Measurements from ENCODE around the gene SLC38A10.

GRCh38 chr17:81292450-81292849, 2.7 kb downstream of the SLC38A10 start:
- TF ChIP-seq CTCF (IDR thresholded peaks at IDR 0.05) = no peak
- TF ChIP-seq FOSL2 (IDR thresholded peaks at IDR 0.05; ENCODE audit: borderline replicate concordance, low read depth) = no peak
- no peak for TF ChIP-seq RCOR1 (IDR thresholded peaks at IDR 0.05; ENCODE audit: low read length)
- TF ChIP-seq JUND (IDR thresholded peaks at IDR 0.05) = no peak
- no peak for TF ChIP-seq FOXM1 (IDR thresholded peaks at IDR 0.05; ENCODE audit: low read depth)
- TF ChIP-seq CHD2 (IDR thresholded peaks at IDR 0.05; ENCODE audit: low read length, partially characterized antibody) = no peak
- TF ChIP-seq EZH2phosphoT487 (IDR thresholded peaks at IDR 0.05; ENCODE audit: borderline replicate concordance, low read depth) = no peak
- no peak for TF ChIP-seq USF2 (IDR thresholded peaks at IDR 0.05; ENCODE audit: borderline replicate concordance, low read depth, low read length)
- TF ChIP-seq ELF1 (IDR thresholded peaks at IDR 0.05) = no peak
- no peak for TF ChIP-seq NRF1 (IDR thresholded peaks at IDR 0.05; ENCODE audit: low read depth, low read length)

Measured in SK-N-SH (cell line).